H9 (cell line): ENCODE measurements around the gene E2F4. TPM values are rescaled to one million over a fixed set of nuclear protein-coding genes. Genes with fewer than 3 reads are reported as not detected.

Experiments used
- DNase-seq: peaks from one replicate; pipeline ENCODE4 v3.0.0-alpha.2; 2017
- H2AFZ ChIP-seq: one replicate; pipeline ENCODE4 v1.6.1; 2013; ENCODE audit warnings: mild to moderate bottlenecking, low read length, control low read depth, moderate library complexity
- H2AK5ac ChIP-seq: 2 replicates; pipeline ENCODE4 v1.6.1; 2013; ENCODE audit warnings: low read length, control low read depth, mixed read lengths; ENCODE audit not compliant: insufficient read length
- H2BK120ac ChIP-seq: one replicate; pipeline ENCODE4 v1.6.1; 2013; ENCODE audit warnings: low read depth, mild to moderate bottlenecking, low read length, control low read depth, inconsistent platforms; ENCODE audit not compliant: poor library complexity, severe bottlenecking
- H2BK12ac ChIP-seq: 2 replicates; pipeline ENCODE4 v1.6.1; 2013; ENCODE audit warnings: low read length, control low read depth, mixed read lengths, low read depth; ENCODE audit not compliant: insufficient read length
- H2BK15ac ChIP-seq: 2 replicates; pipeline ENCODE4 v1.6.1; 2013; ENCODE audit warnings: low read depth, low read length, control low read depth
- H2BK20ac ChIP-seq: one replicate; pipeline ENCODE4 v1.6.1; 2013; ENCODE audit warnings: low read depth, mild to moderate bottlenecking, low read length, control low read depth, inconsistent platforms; ENCODE audit not compliant: poor library complexity, severe bottlenecking
- H2BK5ac ChIP-seq: 2 replicates; pipeline ENCODE4 v1.6.1; 2013; ENCODE audit warnings: low read length, control low read depth, mixed read lengths; ENCODE audit not compliant: insufficient read length
- H3K14ac ChIP-seq: 2 replicates; pipeline ENCODE4 v1.6.1; 2013; ENCODE audit warnings: low read length, control low read depth; ENCODE audit not compliant: insufficient read depth
- H3K18ac ChIP-seq: 2 replicates; pipeline ENCODE4 v1.6.1; 2013; ENCODE audit warnings: low read depth, mild to moderate bottlenecking, mixed read lengths, low read length, control low read depth; ENCODE audit not compliant: insufficient read length
- H3K23ac ChIP-seq: 2 replicates; pipeline ENCODE4 v1.6.1; 2013; ENCODE audit warnings: low read length, control low read depth, mixed read lengths, low read depth; ENCODE audit not compliant: insufficient read length
- H3K23me2 ChIP-seq: 2 replicates; pipeline ENCODE4 v1.6.1; 2013; ENCODE audit warnings: low read depth, mild to moderate bottlenecking, mixed read lengths, low read length, control low read depth; ENCODE audit not compliant: insufficient read length, poor library complexity, severe bottlenecking
- H3K27ac ChIP-seq: 2 replicates; pipeline ENCODE4 v1.5.1; 2013; ENCODE audit warnings: low read length, control low read depth, mixed read lengths, low read depth; ENCODE audit not compliant: insufficient read length
- H3K27me3 ChIP-seq: 2 replicates; pipeline ENCODE4 v1.6.1; 2013; ENCODE audit warnings: low read length, control low read depth, inconsistent platforms; ENCODE audit not compliant: insufficient read depth
- H3K4ac ChIP-seq: 2 replicates; pipeline ENCODE4 v1.6.1; 2013; ENCODE audit warnings: low read depth, mild to moderate bottlenecking, control low read depth, inconsistent platforms, low read length, moderate library complexity
- H3K4me1 ChIP-seq: 2 replicates; pipeline ENCODE4 v1.6.1; 2013; ENCODE audit warnings: low read length, control low read depth, inconsistent platforms; ENCODE audit not compliant: insufficient read depth
- H3K4me2 ChIP-seq: 2 replicates; pipeline ENCODE4 v1.6.1; 2013; ENCODE audit warnings: low read length, control low read depth, mixed read lengths; ENCODE audit not compliant: insufficient read length, insufficient read depth
- H3K56ac ChIP-seq: 2 replicates; pipeline ENCODE4 v1.6.1; 2013; ENCODE audit warnings: low read depth, mild to moderate bottlenecking, mixed read lengths, low read length, control low read depth; ENCODE audit not compliant: insufficient read length
- H3K79me1 ChIP-seq: 2 replicates; pipeline ENCODE4 v1.6.1; 2013; ENCODE audit warnings: low read depth, mild to moderate bottlenecking, moderate library complexity, low read length, control low read depth, inconsistent platforms; ENCODE audit not compliant: insufficient read depth, poor library complexity, severe bottlenecking
- H3K79me2 ChIP-seq: 2 replicates; pipeline ENCODE4 v1.6.1; 2013; ENCODE audit warnings: low read length, control low read depth, inconsistent platforms; ENCODE audit not compliant: insufficient read depth
- H3K9ac ChIP-seq: 2 replicates; pipeline ENCODE4 v1.6.1; 2013; ENCODE audit warnings: low read length, control low read depth, mixed read lengths; ENCODE audit not compliant: insufficient read length; ENCODE audit errors: extremely low read depth
- H3K9me3 ChIP-seq: one replicate; pipeline ENCODE4 v1.6.1; 2013; ENCODE audit warnings: low read depth, low read length, inconsistent platforms; ENCODE audit not compliant: control insufficient read depth
- H3T11ph ChIP-seq: one replicate; pipeline ENCODE4 v1.6.1; 2013; ENCODE audit warnings: mild to moderate bottlenecking, low read length, control low read depth, inconsistent platforms
- H4K20me1 ChIP-seq: one replicate; pipeline ENCODE4 v1.6.1; 2013; ENCODE audit not compliant: control insufficient read depth, insufficient read length, insufficient read depth
- H4K5ac ChIP-seq: 2 replicates; pipeline ENCODE4 v1.6.1; 2013; ENCODE audit warnings: low read depth, mild to moderate bottlenecking, mixed read lengths, low read length, control low read depth; ENCODE audit not compliant: insufficient read length
- H4K8ac ChIP-seq: replicated peaks from 2 replicates; pipeline ENCODE4 v1.6.1; 2013; ENCODE audit warnings: low read length, control low read depth, mixed read lengths, low read depth; ENCODE audit not compliant: insufficient read length
- H4K91ac ChIP-seq: 2 replicates; pipeline ENCODE4 v1.6.1; 2013; ENCODE audit warnings: low read depth, mild to moderate bottlenecking, moderate library complexity, mixed read lengths, low read length, control low read depth; ENCODE audit not compliant: insufficient read length
- H3K27ac Mint-ChIP-seq, 3 experiments: 2 replicates in 2 of 3; 3 replicates in 1 of 3; pipeline ENCODE4 v1.8.0; 2020 to 2021; ENCODE audit warnings: mixed read lengths in 3 of 3, mild to moderate bottlenecking in 1 of 3, moderate library complexity in 1 of 3
- H3K27me3 Mint-ChIP-seq: 2 replicates; pipeline ENCODE4 v1.8.0; 2021; ENCODE audit warnings: low read depth, mild to moderate bottlenecking, moderate library complexity, mixed read lengths
- H3K36me3 Mint-ChIP-seq, 3 experiments: 2 replicates in 2 of 3; 3 replicates in 1 of 3; pipeline ENCODE4 v1.8.0; 2020 to 2021; ENCODE audit warnings: low read depth in 3 of 3, mixed read lengths in 3 of 3; ENCODE audit not compliant: insufficient read depth in 1 of 3
- H3K4me1 Mint-ChIP-seq, 2 experiments: 2 replicates each; pipeline ENCODE4 v1.8.0; 2020; ENCODE audit warnings: mixed read lengths in 2 of 2
- H3K4me3 Mint-ChIP-seq, 2 experiments: 2 replicates in 1 of 2; 3 replicates in 1 of 2; pipeline ENCODE4 v1.8.0; 2020 to 2021; ENCODE audit warnings: mild to moderate bottlenecking in 2 of 2, mixed read lengths in 2 of 2, moderate library complexity in 1 of 2
- H3K9me3 Mint-ChIP-seq, 2 experiments: 2 replicates in 1 of 2; 3 replicates in 1 of 2; pipeline ENCODE4 v1.8.0; 2020; ENCODE audit warnings: mild to moderate bottlenecking in 2 of 2, mixed read lengths in 2 of 2, moderate library complexity in 1 of 2
- WGBS: extraction: QIAGEN DNeasy Blood & Tissue Kit; methylation state at CpG from one replicate; pipeline ENCODE4 v1.1.7; 2013; ENCODE audit warnings: missing lambda C conversion rate, low lambda C conversion rate, mixed read lengths; ENCODE audit not compliant: insufficient read length; ENCODE audit errors: extremely low coverage; 5-methylcytosine and 5-hydroxymethylcytosine counted together
- total RNA-seq: library from RNA; stranded (reverse); gene quantifications from 2 replicates; pipeline ENCODE4 v1.2.1, GENCODE V29; 2021
- TF ChIP-seq, protein P1 (sequence below): fragments of 200-600 bp; sonication (generic); conservative IDR thresholded peaks from 3 replicates; pipeline ENCODE4 v1.8.0; 2021; ENCODE audit warnings: antibody characterized with exemption, mild to moderate bottlenecking

E2F4 gene
- total RNA-seq, 1 experiment from 2014 or later = 116 TPM

DNA sequence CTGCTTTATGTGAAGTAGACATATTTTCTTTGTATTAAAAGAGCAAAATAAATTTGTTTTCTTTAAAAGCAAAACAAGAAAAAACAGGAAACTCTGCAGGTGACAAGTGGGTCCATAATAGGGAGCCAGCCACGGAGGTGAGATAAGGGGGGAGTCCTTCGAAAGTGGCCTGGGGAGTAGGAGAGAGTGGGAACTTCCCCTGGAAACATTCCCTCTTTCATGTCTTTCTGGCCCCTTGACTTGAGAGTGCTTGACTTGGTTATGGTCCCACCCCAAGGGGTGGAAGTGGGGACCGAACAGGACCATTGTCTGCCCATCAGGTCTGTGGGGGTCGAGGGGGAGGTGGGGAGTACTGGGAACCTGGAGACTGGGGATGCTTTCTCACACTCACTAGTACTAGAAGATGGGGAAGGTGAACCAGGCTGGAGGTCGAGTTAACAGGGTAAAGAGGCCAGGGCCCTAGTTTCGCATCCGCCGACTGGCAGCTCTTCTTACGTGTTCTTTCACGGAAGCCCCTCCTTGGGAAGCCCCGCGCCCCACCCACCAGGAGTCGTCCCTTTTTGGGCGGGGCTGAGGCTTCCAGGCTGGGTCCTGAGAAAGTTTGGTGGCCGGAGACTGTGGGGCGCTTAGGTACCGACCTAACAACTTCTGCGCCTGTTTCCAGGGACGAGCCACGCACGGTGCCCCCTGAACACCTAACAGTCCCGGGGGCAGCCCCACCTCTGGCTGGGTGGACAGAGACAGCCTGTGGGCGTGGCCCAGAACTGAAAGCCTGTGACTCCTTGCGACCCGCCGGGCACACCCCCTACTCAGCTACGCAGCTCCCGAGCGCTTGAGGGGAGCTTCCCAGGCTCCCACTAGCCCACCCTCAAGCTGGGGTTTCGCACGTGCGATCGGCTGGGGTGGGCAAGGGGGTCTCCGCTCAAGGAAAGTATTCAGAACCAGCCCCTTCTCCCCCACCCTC, 33.0 kb upstream of the E2F4 start:
- H3K4me2 ChIP-seq = peak overlapping the region; percentile 52
- no peak overlapping the region for H3T11ph ChIP-seq
- peaks cover 25% of the 10 kb centered on the region for H3K23me2 ChIP-seq
- H3K4me1 ChIP-seq = no peaks in the 10 kb centered on the region
- no peak overlapping the region for H2BK15ac ChIP-seq
- H3K27ac ChIP-seq = no peak overlapping the region
- H3K9ac ChIP-seq = no peak overlapping the region
- no peak overlapping the region for H2BK5ac ChIP-seq
- H2AFZ ChIP-seq = no peak overlapping the region
- H3K79me2 ChIP-seq = no peaks in the 10 kb centered on the region
- no peaks in the 10 kb centered on the region for H3K9me3 ChIP-seq
- H4K8ac ChIP-seq = no peak overlapping the region
- no peak overlapping the region for H4K5ac ChIP-seq
- no peak overlapping the region for H3K14ac ChIP-seq
- no peaks in the 10 kb centered on the region for H4K20me1 ChIP-seq
- H3K4me3 Mint-ChIP-seq = peak overlapping the region; percentile 65 to 79
- no peaks in the 10 kb centered on the region for H3K79me1 ChIP-seq
- H2BK12ac ChIP-seq = no peak overlapping the region
- H3K4me1 Mint-ChIP-seq = peaks cover 7 to 22% of the 10 kb centered on the region in 2 experiments
- no peaks in the 10 kb centered on the region for H3K36me3 Mint-ChIP-seq
- peak; percentile 61 for DNase-seq
- H3K27me3 ChIP-seq = peaks cover 93% of the 10 kb centered on the region
- no peak overlapping the region for H2AK5ac ChIP-seq
- no peak overlapping the region for H3K27ac Mint-ChIP-seq
- WGBS = no CpG with 5 or more reads among the region's 34 CpGs
- H4K91ac ChIP-seq = no peak overlapping the region
- H3K27me3 Mint-ChIP-seq = peaks cover 100% of the 10 kb centered on the region
- TF ChIP-seq, protein P1, sequence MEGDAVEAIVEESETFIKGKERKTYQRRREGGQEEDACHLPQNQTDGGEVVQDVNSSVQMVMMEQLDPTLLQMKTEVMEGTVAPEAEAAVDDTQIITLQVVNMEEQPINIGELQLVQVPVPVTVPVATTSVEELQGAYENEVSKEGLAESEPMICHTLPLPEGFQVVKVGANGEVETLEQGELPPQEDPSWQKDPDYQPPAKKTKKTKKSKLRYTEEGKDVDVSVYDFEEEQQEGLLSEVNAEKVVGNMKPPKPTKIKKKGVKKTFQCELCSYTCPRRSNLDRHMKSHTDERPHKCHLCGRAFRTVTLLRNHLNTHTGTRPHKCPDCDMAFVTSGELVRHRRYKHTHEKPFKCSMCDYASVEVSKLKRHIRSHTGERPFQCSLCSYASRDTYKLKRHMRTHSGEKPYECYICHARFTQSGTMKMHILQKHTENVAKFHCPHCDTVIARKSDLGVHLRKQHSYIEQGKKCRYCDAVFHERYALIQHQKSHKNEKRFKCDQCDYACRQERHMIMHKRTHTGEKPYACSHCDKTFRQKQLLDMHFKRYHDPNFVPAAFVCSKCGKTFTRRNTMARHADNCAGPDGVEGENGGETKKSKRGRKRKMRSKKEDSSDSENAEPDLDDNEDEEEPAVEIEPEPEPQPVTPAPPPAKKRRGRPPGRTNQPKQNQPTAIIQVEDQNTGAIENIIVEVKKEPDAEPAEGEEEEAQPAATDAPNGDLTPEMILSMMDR = no peak
- H3K4ac ChIP-seq = no peak overlapping the region
- H3K56ac ChIP-seq = no peak overlapping the region
- no peak overlapping the region for H3K23ac ChIP-seq
- H3K9me3 Mint-ChIP-seq = peaks cover 3 to 7% of the 10 kb centered on the region in 2 experiments; a peak in 3 of 5 replicates
- no peak overlapping the region for H2BK120ac ChIP-seq
- no peak overlapping the region for H3K18ac ChIP-seq
- no peak overlapping the region for H2BK20ac ChIP-seq
